MM.1S (cell line): ENCODE data around the gene SMURF1.

Experiments
- DNase-seq: peaks from one replicate; pipeline ENCODE4 v3.0.0-alpha.2; 2015
- H2AFZ ChIP-seq: fragments of 300-600 bp; sonication (generic); 2 replicates; pipeline ENCODE4 v1.6.0; 2016; ENCODE audit warnings: antibody characterized with exemption, low read length
- H3F3A ChIP-seq: fragments of 300-600 bp; sonication (generic); 2 replicates; pipeline ENCODE4 v1.6.1; 2016; ENCODE audit warnings: mild to moderate bottlenecking, antibody characterized with exemption, low read length, moderate library complexity, mixed read lengths; ENCODE audit not compliant: insufficient read depth
- H3K27ac ChIP-seq: fragments of 300-600 bp; sonication (generic); 2 replicates; pipeline ENCODE4 v1.5.1; 2016; ENCODE audit warnings: mild to moderate bottlenecking, low read length
- H3K27me3 ChIP-seq: fragments of 300-600 bp; sonication (generic); replicated peaks from 2 replicates; pipeline ENCODE4 v1.6.0; 2016; ENCODE audit warnings: low read length; ENCODE audit not compliant: insufficient read depth
- H3K36me3 ChIP-seq: fragments of 300-600 bp; sonication (generic); replicated peaks from 2 replicates; pipeline ENCODE4 v1.6.1; 2016; ENCODE audit warnings: mild to moderate bottlenecking, low read length, mixed read lengths; ENCODE audit not compliant: insufficient read depth
- H3K4me1 ChIP-seq: fragments of 300-600 bp; sonication (generic); 2 replicates; pipeline ENCODE4 v1.6.1; 2016; ENCODE audit warnings: low read length, mixed read lengths
- H3K4me2 ChIP-seq: fragments of 300-600 bp; sonication (generic); 2 replicates; pipeline ENCODE4 v1.6.0; 2016; ENCODE audit warnings: low read depth, low read length
- H3K4me3 ChIP-seq: fragments of 300-600 bp; sonication (generic); 2 replicates; pipeline ENCODE4 v1.5.1; 2016; ENCODE audit warnings: low read length, mixed read lengths
- H3K79me2 ChIP-seq: fragments of 300-600 bp; sonication (generic); 2 replicates; pipeline ENCODE4 v1.6.1; 2016; ENCODE audit warnings: mixed run types, low read length, mixed read lengths
- H3K9ac ChIP-seq: fragments of 300-600 bp; sonication (generic); 2 replicates; pipeline ENCODE4 v1.6.1; 2016; ENCODE audit warnings: low read length, mixed read lengths
- H3K9me2 ChIP-seq: fragments of 300-600 bp; sonication (generic); replicated peaks from 2 replicates; pipeline ENCODE4 v1.6.1; 2016; ENCODE audit warnings: mild to moderate bottlenecking, low read length, mixed read lengths; ENCODE audit not compliant: insufficient read depth
- H3K9me3 ChIP-seq: fragments of 300-600 bp; sonication (generic); replicated peaks from 2 replicates; pipeline ENCODE4 v1.6.1; 2016; ENCODE audit warnings: mild to moderate bottlenecking, low read length, mixed read lengths; ENCODE audit not compliant: insufficient read depth
- H4K20me1 ChIP-seq: fragments of 300-600 bp; sonication (generic); 2 replicates; pipeline ENCODE4 v1.6.1; 2016; ENCODE audit warnings: mild to moderate bottlenecking, low read length, moderate library complexity, mixed read lengths; ENCODE audit not compliant: insufficient read depth
- CTCF ChIP-seq: fragments of 300-600 bp; sonication (generic); IDR thresholded peaks from 2 replicates; pipeline ENCODE4 v1.5.1; 2016; ENCODE audit warnings: antibody characterized with exemption, low read length, mixed read lengths
- EZH2 ChIP-seq: fragments of 300-600 bp; sonication (generic); optimal IDR thresholded peaks from 2 replicates; pipeline ENCODE3; 2017; ENCODE audit warnings: low read depth, mild to moderate bottlenecking, antibody characterized with exemption, low read length, mixed read lengths
- EZH2phosphoT487 ChIP-seq: fragments of 300-600 bp; sonication (generic); IDR thresholded peaks from 2 replicates; pipeline ENCODE4 v1.6.1; 2018; ENCODE audit warnings: antibody characterized with exemption, low read length

SMURF1 gene

GRCh38 chr7:99012722-99013121 is 131.2 kb downstream of the SMURF1 start:
- H3K4me1 ChIP-seq: no peaks in the 10 kb centered on the region
- H3K27ac ChIP-seq: no peak overlapping the region
- H3K36me3 ChIP-seq: peaks cover 16% of the 10 kb centered on the region
- H3K9ac ChIP-seq: no peak overlapping the region
- no peak for DNase-seq
- H3K9me2 ChIP-seq: no peaks in the 10 kb centered on the region
- H3K4me2 ChIP-seq: no peak overlapping the region
- no peak overlapping the region for H3K4me3 ChIP-seq
- no peaks in the 10 kb centered on the region for H3K79me2 ChIP-seq
- H3F3A ChIP-seq: 0 out of 2 replicates have a peak, but pooled peaks cover 3% of the 10 kb centered on the region
- TF ChIP-seq EZH2: no peak
- no peaks in the 10 kb centered on the region for H3K9me3 ChIP-seq
- H3K27me3 ChIP-seq: no peaks in the 10 kb centered on the region
- H2AFZ ChIP-seq: no peak overlapping the region
- H4K20me1 ChIP-seq: no peaks in the 10 kb centered on the region

GRCh38 chr7:99011706-99012404 is 132.1 kb downstream of the SMURF1 start:
- no peak overlapping the region for H3K4me2 ChIP-seq
- no peak for DNase-seq
- no peaks in the 10 kb centered on the region for H3K9me2 ChIP-seq
- H3F3A ChIP-seq: 0 out of 2 replicates have a peak, but pooled peaks cover 3% of the 10 kb centered on the region
- no peak overlapping the region for H3K4me3 ChIP-seq
- peaks cover 16% of the 10 kb centered on the region for H3K36me3 ChIP-seq
- no peaks in the 10 kb centered on the region for H4K20me1 ChIP-seq
- H3K79me2 ChIP-seq: no peaks in the 10 kb centered on the region
- no peaks in the 10 kb centered on the region for H3K27me3 ChIP-seq
- no peak for TF ChIP-seq EZH2phosphoT487
- TF ChIP-seq EZH2: no peak
- TF ChIP-seq CTCF: no peak
- no peaks in the 10 kb centered on the region for H3K9me3 ChIP-seq
- H3K27ac ChIP-seq: no peak overlapping the region
- H2AFZ ChIP-seq: no peak overlapping the region
- no peaks in the 10 kb centered on the region for H3K4me1 ChIP-seq
- no peak overlapping the region for H3K9ac ChIP-seq

- Histone ChIP-seq H3K27me3 (no peaks in the 10 kb centered on the region), H2AFZ (no peak overlapping the region), H4K20me1 (no peaks in the 10 kb centered on the region), H3K79me2 (no peaks in the 10 kb centered on the region), H3K9me3 (no peaks in the 10 kb centered on the region), H3K9ac (no peak overlapping the region), H3F3A (no peaks in the 10 kb centered on the region), H3K9me2 (no peaks in the 10 kb centered on the region), H3K27ac (no peak overlapping the region), H3K4me3 (no peak overlapping the region), H3K36me3 (peaks cover 16% of the 10 kb centered on the region), H3K4me1 (no peaks in the 10 kb centered on the region), H3K4me2 (no peak overlapping the region)
- no peak for DNase-seq
- TF ChIP-seq EZH2: no peak
- TF ChIP-seq EZH2phosphoT487: no peak
- no peak for TF ChIP-seq CTCF
Measured at GRCh38 chr7:99011341-99011705, 132.6 kb downstream of the SMURF1 start.

GRCh38 chr7:99010281-99010680 is 133.6 kb downstream of the SMURF1 start:
- Histone ChIP-seq H3K9me2 (no peaks in the 10 kb centered on the region), H3K4me1 (no peaks in the 10 kb centered on the region), H3K27ac (no peak overlapping the region), H2AFZ (no peak overlapping the region), H3K36me3 (peaks cover 16% of the 10 kb centered on the region), H3K79me2 (no peaks in the 10 kb centered on the region), H3K4me2 (no peak overlapping the region), H3K4me3 (no peak overlapping the region), H3K27me3 (no peaks in the 10 kb centered on the region), H3F3A (no peaks in the 10 kb centered on the region), H4K20me1 (no peaks in the 10 kb centered on the region), H3K9me3 (no peaks in the 10 kb centered on the region), H3K9ac (no peak overlapping the region)
- DNase-seq: no peak
- no peak for TF ChIP-seq EZH2
- no peak for TF ChIP-seq CTCF
- TF ChIP-seq EZH2phosphoT487: no peak
